ENCODE measurements around the gene SORBS1.

GRCh38 chr10:95469676-95470075 is 91.5 kb downstream of the SORBS1 start:
- TF ChIP-seq POLR2A (IDR thresholded peaks at IDR 0.05) (no peak), CTCF (IDR thresholded peaks at IDR 0.05) (no peak)

Data from body of pancreas (tissue), 4 donors.